Loucy (cell line): ENCODE measurements around the gene CDPF1.

Source experiments
- H2AFZ ChIP-seq: fragments of 200-600 bp; sonication (generic); 2 replicates; pipeline ENCODE4 v1.6.0; 2016; ENCODE audit warnings: antibody characterized with exemption, mild to moderate bottlenecking, low read length, moderate library complexity
- H3F3A ChIP-seq: fragments of 200-600 bp; 2 replicates; pipeline ENCODE4 v1.6.0; 2016; ENCODE audit warnings: antibody characterized with exemption, low read depth, mild to moderate bottlenecking
- H3K27me3 ChIP-seq: fragments of 200-600 bp; sonication (generic); 2 replicates; pipeline ENCODE4 v1.6.1; 2014; ENCODE audit warnings: low read length, mild to moderate bottlenecking; ENCODE audit not compliant: insufficient read depth, poor library complexity, severe bottlenecking
- H3K36me3 ChIP-seq: fragments of 200-600 bp; sonication (generic); 2 replicates; pipeline ENCODE4 v1.6.1; 2016; ENCODE audit warnings: low read length; ENCODE audit not compliant: insufficient read depth
- H3K4me1 ChIP-seq: fragments of 200-600 bp; sonication (generic); 2 replicates; pipeline ENCODE4 v1.5.1; 2014; ENCODE audit warnings: low read length, mild to moderate bottlenecking; ENCODE audit not compliant: insufficient read depth, poor library complexity, severe bottlenecking
- H3K4me2 ChIP-seq: fragments of 200-600 bp; sonication (generic); 2 replicates; pipeline ENCODE4 v1.6.0; 2014; ENCODE audit warnings: antibody characterized with exemption, low read length, low read depth, mild to moderate bottlenecking; ENCODE audit not compliant: poor library complexity, severe bottlenecking
- H3K4me3 ChIP-seq: fragments of 200-600 bp; sonication (generic); 2 replicates; pipeline ENCODE4 v1.5.1; 2014; ENCODE audit warnings: low read length, mild to moderate bottlenecking, mixed read lengths; ENCODE audit not compliant: poor library complexity, severe bottlenecking
- H3K79me2 ChIP-seq: fragments of 200-600 bp; sonication (generic); 2 replicates; pipeline ENCODE4 v1.6.1; 2014; ENCODE audit warnings: low read length; ENCODE audit not compliant: insufficient read depth
- H3K9ac ChIP-seq: fragments of 200-600 bp; sonication (generic); 2 replicates; pipeline ENCODE4 v1.6.0; 2014; ENCODE audit warnings: mild to moderate bottlenecking, low read depth, low read length, moderate library complexity; ENCODE audit not compliant: poor library complexity, severe bottlenecking
- H3K9me2 ChIP-seq: fragments of 200-600 bp; sonication (generic); replicated peaks from 2 replicates; pipeline ENCODE4 v1.6.1; 2016; ENCODE audit warnings: low read depth, low read length, mixed read lengths
- H3K9me3 ChIP-seq: fragments of 200-600 bp; sonication (generic); 2 replicates; pipeline ENCODE4 v1.6.1; 2014; ENCODE audit warnings: mild to moderate bottlenecking, antibody characterized with exemption, low read length, low read depth; ENCODE audit not compliant: insufficient read depth
- H4K20me1 ChIP-seq: fragments of 200-600 bp; sonication (generic); 2 replicates; pipeline ENCODE4 v1.6.0; 2014; ENCODE audit warnings: antibody characterized with exemption, low read length, mild to moderate bottlenecking; ENCODE audit not compliant: insufficient read depth, poor library complexity, severe bottlenecking
- CTCF ChIP-seq: fragments of 200-600 bp; sonication (generic); conservative IDR thresholded peaks from 2 replicates; pipeline ENCODE4 v1.5.1; 2014; ENCODE audit warnings: mild to moderate bottlenecking, antibody characterized with exemption, low read length
- EZH2phosphoT487 ChIP-seq: fragments of 200-600 bp; IDR thresholded peaks from 2 replicates; pipeline ENCODE4 v1.6.1; 2018; ENCODE audit warnings: antibody characterized with exemption, mild to moderate bottlenecking, moderate library complexity, borderline replicate concordance

CDPF1 gene

GRCh38 chr22:46250035-46250782 lies at the start of gene CDPF1:
Gene CDPF1 (minus strand): TSS chr22:46250293. CDS start chr22:46248284, 2,009 bp downstream.
- no peaks in the 10 kb centered on the region for H3K36me3 ChIP-seq
- H3K9ac ChIP-seq, result peak within 1 kb of the TSS; percentile 95
- peak within 1 kb of the TSS; percentile 86 for H3K4me2 ChIP-seq
- H4K20me1 ChIP-seq, result no peaks in the 10 kb centered on the region
- H2AFZ ChIP-seq, result no peak within 1 kb of the TSS
- H3F3A ChIP-seq, result no peaks in the 10 kb centered on the region
- peak; percentile 17; the same call in 1 of the 2 replicates for TF ChIP-seq CTCF
- no peak for TF ChIP-seq EZH2phosphoT487
- no peaks in the 10 kb centered on the region for H3K9me3 ChIP-seq
- peak within 1 kb of the TSS; percentile 84 for H3K4me3 ChIP-seq
- peaks cover 75% of the 10 kb centered on the region for H3K79me2 ChIP-seq
- H3K9me2 ChIP-seq, result no peaks in the 10 kb centered on the region
- H3K4me1 ChIP-seq, result peaks cover 72% of the 10 kb centered on the region
- H3K27me3 ChIP-seq, result no peaks in the 10 kb centered on the region

GRCh38 chr22:46299101-46299500 lies 49.0 kb upstream of the CDPF1 start:
- TF ChIP-seq EZH2phosphoT487 (no peak), CTCF (no peak)
- Histone ChIP-seq H4K20me1 (peaks cover 14% of the 10 kb centered on the region), H3K9me2 (no peaks in the 10 kb centered on the region), H3K4me3 (peak overlapping the region; percentile 79), H3K9ac (peak overlapping the region; percentile 94), H3K9me3 (no peaks in the 10 kb centered on the region), H3F3A (no peaks in the 10 kb centered on the region), H3K79me2 (peaks cover 91% of the 10 kb centered on the region), H3K27me3 (no peaks in the 10 kb centered on the region), H2AFZ (no peak overlapping the region), H3K36me3 (peaks cover 10% of the 10 kb centered on the region; the same call in 1 of the 2 replicates), H3K4me1 (peaks cover 51% of the 10 kb centered on the region), H3K4me2 (peak overlapping the region; percentile 77)

GRCh38 chr22:46297151-46297812 lies 47.2 kb upstream of the CDPF1 start:
- H3K4me2 ChIP-seq, result peak overlapping the region; percentile 77
- no peaks in the 10 kb centered on the region for H3F3A ChIP-seq
- TF ChIP-seq CTCF, result no peak
- no peak for TF ChIP-seq EZH2phosphoT487
- peaks cover 52% of the 10 kb centered on the region for H3K4me1 ChIP-seq
- peaks cover 73% of the 10 kb centered on the region for H3K79me2 ChIP-seq
- peak overlapping the region; percentile 79 for H3K4me3 ChIP-seq
- peak overlapping the region; percentile 94 for H3K9ac ChIP-seq
- peaks cover 14% of the 10 kb centered on the region; the same call in 1 of the 2 replicates for H3K36me3 ChIP-seq
- H4K20me1 ChIP-seq, result peaks cover 2% of the 10 kb centered on the region
- H2AFZ ChIP-seq, result no peak overlapping the region; the same call in 1 of the 2 replicates
- H3K9me2 ChIP-seq, result no peaks in the 10 kb centered on the region
- H3K9me3 ChIP-seq, result no peaks in the 10 kb centered on the region
- H3K27me3 ChIP-seq, result no peaks in the 10 kb centered on the region
